Activated naive CD4-positive, alpha-beta T cell treated with Interleukin-2 at 50 U/mL for 16 hours (primary cell): ENCODE measurements around the gene CRISP3.
"Not testable (repeated sequence)": the region's sequence is repeated elsewhere in the genome, so short reads cannot be mapped to it uniquely, and the experiment has no call there.

ENCODE experiments used
- DNase-seq: peaks from one replicate; pipeline ENCODE4 v3.0.0-alpha.2; 2020

CRISP3 gene, protein sequence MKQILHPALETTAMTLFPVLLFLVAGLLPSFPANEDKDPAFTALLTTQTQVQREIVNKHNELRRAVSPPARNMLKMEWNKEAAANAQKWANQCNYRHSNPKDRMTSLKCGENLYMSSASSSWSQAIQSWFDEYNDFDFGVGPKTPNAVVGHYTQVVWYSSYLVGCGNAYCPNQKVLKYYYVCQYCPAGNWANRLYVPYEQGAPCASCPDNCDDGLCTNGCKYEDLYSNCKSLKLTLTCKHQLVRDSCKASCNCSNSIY

DNA sequence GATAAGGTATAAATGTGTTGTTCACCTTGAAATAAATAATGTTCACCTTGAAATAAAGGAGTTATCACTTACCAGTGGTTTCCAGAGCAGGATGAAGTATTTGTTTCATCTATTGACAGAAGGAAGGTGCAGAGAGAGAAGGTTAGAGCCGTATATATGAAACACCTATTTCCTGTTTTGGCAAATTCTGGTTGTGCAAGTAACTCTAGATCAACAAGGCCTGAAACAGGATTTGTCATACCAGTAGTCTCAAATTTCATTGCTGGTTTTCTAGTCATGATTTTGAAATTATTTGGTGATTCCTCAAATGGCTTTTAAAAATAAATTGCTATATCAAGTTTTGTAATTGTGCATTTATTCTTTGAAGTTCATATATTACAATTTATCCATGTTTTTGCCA lies at the start of gene CRISP3:
Gene CRISP3 (minus strand): TSS at position 130 of the 400 bp plus-strand sequence. CDS start 21 bp downstream, at position 109.
- no peak for DNase-seq

DNA sequence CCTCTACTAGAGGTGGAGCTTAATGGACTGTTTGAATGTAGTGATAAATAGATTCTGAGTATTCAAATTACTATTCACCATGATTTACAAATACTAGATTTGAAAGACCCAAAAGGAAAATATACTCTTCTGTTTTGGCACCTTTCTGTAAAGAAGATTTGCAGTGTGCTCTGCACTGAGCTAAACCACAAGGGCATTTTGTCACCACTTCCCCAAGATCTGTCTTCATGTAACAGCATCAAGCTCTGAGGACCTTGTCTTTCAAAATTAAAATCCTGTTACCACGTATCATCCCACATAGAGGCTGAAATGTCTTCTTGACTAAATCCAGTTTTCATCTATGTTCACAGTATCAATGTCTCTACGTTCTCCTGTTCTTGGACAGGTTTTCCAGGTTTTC lies 46.2 kb upstream of the CRISP3 start:
- DNase-seq = no peak

DNA sequence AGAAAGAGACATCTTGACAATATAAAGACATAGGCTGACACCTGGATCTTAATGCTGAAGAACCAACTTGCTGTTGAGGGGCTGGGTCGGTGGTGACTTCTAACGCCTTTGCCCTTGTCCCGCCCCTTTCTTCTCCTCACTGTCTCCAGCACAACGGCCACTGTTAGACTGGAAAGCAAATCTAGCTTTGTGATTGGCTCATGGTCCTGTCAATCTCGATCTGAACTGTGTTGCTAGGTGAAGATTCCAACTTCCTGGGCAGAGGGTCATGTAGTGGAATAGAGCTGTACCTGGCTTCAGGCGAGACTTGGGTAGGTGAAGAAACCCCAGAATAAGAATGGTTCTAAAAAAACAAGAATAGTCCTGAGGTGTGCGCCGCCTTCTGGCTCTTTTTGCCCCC lies 43.0 kb upstream of the CRISP3 start, which contains the start of gene PGK2:
Gene PGK2 (minus strand): TSS at position 110 of the 400 bp plus-strand sequence. CDS start 98 bp downstream, at position 12.
- no peak for DNase-seq

DNA sequence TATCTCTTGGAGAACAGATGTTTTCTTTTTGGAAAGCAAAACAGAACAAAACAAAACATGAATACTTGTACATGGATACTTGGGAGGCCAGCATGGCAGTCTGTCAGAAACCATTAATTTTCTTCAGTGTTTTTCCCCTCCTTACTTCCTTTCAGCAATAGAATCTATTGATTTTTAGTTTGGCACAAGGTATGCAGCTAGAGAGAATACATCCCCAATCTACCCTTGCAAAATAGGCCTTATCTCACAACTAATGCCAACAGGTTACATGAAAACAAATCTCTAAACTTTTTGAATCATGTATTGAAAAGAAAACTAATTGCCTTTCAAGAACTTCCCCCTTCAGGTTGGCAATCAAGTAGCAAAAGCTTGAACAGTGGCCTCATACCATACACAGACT lies 40.1 kb upstream of the CRISP3 start:
- DNase-seq = no peak

DNA sequence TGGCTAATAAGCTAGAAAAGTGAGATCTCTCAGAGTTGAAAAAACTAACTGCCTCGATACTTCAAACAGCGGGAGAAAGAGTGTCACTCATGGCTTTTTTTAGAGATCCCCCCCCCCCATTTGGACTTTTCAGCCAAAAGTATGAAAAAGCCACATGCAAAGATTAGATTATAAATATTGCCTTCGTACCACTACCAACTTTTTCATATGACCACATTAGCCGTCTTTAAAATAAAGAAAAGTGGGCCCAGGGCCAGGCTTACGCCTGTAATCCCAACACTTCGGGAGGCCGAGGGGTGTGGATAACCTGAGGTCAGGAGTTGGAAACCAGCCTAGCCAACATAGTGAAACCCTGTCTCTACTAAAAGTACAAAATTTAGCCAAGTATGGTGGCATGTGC lies 38.5 kb upstream of the CRISP3 start:
- no peak for DNase-seq

DNA sequence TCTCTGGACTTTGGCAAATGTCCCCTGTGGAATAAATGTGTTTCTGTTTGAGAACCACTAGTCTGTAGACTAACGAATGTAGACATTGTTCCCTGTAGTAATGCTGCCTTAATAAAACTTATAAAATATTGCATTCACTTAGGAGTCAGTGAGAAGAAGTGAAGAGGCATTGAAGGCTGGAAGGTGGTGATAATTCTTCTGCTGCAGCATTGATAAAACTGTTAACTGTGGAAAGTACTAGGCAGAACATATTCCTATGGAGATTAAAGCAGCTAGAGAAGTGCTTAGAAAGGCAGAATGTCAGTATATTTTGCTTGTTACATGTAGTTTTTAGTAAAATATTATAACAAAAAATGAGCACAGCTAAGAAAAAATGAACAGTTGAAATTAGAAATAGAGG lies 38.1 kb upstream of the CRISP3 start:
- no peak for DNase-seq

DNA sequence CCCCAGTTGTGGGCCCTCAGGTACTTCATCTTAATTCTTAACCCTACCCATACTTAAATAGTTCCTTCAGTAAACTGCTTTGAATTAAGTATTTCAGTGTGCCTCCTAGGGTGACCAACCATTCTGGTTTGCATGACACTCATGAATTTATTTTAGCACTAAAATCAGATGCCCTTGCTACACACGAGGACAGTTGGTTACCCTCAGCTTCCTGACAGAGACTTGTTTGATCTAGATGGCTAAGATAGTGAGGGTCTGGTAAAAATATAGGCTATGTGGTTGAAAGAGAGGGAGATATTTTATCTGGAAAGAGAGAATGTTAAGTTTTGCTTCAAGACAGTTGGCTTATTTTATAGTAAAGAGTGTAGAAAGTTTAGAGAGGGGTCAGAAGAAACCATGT lies 32.3 kb upstream of the CRISP3 start:
- no peak for DNase-seq

DNA sequence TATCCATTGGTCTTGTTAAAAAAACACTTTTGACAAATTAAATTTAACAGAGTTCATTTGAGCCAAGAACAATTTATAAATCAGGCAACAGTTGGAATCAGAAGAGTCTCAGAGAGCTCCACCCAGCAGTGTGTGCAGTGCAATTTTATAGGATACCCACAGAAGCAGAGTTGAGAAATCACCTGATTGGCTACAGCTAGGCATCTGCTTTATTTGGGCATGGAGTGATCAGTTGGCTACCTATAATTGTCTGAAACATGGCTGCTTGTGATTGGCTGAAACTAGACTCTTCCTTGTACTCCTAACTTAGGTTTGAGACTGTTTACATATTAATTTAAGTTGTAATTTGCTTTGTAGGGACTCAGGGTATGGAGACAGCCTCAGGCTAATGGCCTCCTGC lies 30.9 kb upstream of the CRISP3 start:
- no peak for DNase-seq

DNA sequence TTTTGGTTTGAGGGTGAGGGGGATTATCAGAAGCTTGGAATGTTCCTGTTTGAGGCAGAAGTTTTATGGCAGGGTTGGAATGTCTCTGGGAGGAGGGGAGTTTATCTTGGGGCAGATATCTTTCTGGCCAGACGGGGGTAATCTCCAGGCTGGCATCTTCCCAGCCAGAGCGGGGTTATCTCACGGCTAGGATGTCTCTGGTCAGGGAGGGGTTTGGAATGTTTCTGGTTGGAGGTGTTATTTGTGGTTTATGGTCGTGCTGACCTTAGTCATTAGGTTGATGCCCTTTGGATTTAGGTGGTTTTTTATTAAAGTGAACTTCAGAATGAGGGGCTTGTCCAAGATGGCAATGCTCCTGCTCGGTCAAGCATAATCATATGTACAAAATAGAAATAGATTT lies 28.1 kb upstream of the CRISP3 start:
- no peak for DNase-seq

DNA sequence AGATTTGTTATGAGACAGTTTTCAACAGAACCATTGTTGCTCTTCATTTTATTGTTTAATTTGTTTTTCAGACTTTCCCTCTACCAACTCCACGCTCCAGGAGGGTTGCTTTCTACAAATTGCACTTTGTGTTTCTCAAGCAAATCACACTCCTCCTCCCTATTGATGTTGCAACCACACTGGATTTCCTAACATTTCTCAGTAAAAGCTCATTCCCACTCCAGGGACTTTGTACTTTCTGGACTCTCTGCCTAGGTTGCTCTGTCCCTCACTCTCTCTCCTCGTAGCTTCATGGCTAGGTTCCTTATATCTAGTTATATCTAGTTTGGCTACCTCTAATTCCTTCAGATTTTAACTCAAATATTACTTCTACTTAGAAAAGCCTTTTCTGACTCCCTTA lies 22.6 kb upstream of the CRISP3 start:
- no peak for DNase-seq

DNA sequence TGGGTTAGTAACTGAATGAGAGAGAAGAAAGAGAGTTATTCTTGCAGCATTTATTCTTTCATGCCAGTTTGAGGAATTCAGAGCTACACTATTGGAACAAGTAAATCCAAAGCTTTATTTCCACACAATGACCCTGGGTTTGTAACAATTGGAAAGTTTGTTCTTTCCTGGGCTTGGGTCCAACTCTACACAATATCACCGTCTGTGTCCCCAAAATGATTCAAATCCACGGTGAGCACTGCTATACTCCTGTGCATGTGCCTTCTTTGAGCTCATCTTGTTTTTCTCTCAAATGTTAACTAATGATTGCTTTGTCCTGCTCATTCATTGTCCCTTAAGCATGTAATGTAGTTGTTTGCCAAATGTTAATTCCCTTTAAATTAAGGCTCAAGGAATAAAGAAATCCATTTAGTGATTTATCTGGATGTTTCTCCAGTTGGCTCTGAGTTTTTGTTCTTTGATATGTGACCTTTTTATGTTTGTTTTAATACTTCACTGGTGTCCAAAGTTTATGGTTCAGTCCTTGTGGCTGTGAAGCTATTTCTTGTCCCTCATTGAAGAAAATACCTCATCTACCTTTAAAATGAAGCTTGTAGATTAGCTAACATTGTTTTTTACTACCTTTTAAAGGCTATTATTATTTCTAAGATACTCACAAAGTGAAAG lies 20.5 kb upstream of the CRISP3 start:
- DNase-seq = no peak

DNA sequence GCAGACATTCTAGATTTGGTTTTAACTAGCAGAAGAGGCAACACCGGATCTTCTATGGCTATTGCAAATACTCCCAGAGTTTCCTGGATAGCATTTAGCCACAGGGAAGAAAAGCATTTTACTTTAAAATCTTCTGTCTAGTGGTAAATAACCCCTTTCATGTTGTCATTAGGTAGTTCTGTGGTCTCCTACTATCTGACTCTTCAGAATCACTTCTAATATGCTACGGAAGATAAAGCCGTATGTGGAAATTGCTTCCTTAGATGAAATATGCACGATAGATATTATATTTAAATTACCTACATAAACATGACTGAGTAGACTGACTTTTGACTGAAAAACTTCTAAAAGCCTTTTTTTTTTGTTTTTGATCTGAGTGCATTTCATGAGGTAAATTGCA lies 759 bp downstream of the CRISP3 start:
- no peak for DNase-seq

DNA sequence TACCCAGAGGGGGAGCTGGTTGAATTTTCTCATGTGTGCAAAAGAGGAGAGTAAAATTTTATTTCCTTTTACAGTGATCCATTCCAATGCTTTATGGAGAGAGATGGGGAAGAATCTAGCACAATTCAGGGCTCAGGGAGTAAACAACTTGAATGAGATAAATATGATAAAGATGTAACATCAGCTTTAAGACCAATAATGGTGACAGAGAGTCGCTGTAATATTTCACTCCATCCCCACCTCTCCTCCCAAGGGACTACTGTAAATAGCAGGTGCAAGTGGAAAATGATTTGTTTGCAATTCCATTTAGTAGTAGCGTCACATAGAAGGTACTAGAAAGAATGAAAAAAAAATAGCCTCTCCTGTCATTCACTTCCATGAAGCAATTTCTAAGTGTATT lies 4.8 kb downstream of the CRISP3 start:
- DNase-seq = no peak

DNA sequence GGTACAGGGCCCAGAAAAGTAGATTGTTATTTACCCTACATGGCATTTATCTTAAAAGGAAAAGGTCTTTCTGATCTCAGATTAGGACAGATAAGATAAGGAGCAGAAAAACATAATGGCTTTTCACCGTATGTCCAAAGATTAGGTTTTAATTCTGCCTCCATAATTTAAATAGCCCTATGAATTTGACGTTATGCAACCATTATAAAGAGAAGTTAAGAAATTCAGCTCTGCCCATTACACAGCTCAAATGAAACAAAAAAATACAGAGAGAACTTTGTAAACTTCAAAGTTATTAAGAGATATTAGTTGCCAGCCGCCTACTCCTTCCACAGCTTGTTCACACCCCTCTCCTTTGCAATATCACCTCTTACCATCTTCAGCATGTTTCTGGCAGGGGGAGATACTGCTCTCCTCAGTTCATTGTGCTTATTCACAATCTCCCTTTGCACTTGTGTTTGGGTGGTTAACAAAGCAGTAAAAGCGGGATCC lies 8.1 kb downstream of the CRISP3 start:
- no peak for DNase-seq

DNA sequence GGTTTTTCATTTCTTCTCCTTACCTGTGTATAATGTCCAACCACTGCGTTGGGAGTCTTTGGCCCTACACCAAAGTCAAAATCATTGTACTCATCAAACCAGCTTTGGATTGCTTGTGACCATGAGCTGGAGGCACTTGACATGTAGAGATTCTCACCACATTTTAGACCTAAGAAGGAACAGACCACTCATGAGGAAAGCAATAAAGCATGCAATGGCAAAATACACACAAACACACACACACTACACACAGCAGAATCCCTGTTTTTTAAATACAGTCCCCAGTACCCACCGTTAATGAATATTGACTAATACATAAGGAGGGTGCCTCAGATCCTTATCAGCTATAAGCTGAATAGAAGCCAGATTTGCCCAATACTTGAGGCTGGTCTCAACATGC lies 10.5 kb downstream of the CRISP3 start:
- DNase-seq = no peak

DNA sequence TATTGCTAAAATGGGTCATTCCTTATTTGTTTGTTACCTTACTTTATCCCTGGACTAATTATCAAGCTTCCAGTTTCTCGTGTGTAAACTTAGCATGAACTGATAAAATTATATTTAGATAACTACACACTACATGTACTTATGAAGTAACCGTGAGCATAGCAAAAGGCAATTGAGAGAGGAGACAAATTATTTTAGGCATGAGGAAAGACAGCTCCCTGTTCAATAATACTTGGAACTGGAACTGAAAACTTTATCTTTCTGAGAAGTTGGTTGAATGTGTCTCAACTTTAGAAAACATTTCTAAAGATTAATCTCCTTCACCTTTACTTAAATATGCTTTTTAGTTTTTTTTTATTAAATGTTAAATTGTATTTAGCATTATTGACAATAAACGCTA lies 11.4 kb downstream of the CRISP3 start:
- DNase-seq = no peak

DNA sequence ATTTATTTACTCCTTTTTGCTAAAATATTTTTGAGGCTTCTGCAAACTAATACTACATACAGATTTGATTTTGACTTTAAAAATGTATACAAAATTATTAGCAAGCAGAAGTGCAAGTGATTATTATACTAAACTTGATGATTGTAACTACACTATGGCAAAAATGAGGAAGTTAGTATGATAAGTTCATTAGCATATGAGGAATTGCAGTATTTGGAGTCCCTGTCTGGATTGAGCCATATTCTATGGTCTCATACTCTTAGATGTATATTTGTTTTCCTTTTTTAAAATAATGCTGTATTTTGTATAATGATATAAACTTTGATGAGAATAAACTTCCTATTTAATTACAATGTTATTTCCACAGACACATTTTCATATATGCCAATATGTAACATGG lies 13.9 kb downstream of the CRISP3 start:
- no peak for DNase-seq

DNA sequence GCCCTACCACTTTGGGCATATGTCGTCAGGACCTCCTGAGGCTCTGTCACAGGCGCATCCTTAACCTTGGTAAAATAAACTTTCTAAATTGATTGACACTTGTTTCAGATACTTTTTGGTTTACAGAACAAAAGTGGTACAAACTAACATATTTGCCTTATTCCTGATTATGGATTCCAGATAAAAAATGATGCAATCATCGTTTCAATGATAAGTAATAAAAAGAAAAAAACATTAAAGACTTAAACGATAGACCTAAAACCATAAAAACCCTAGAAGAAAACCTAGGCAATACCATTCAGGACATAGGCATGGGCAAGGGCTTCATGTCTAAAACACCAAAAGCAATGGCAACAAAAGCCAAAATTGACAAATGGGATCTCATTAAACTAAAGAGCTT lies 20.3 kb downstream of the CRISP3 start:
- not testable (repeated sequence) for DNase-seq

DNA sequence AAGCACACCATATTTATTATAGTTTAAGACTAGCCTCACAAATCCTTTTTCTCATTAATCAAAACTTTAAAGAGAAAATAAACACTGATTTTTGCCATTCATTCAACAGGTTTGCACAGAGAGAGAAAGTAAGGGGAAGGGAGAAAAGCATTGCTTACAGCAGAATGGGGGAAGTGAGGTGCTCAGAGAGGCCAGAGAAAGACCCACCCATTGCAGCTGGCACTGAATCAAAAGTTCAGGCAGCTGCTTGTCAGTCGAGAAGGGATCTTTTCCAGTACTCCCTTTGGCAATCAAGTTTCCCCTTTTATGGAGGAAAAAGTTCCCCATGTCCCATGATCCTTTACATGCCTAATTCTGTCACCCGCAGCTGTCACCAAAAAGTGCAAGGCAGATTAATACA lies 22.9 kb downstream of the CRISP3 start:
- no peak for DNase-seq

DNA sequence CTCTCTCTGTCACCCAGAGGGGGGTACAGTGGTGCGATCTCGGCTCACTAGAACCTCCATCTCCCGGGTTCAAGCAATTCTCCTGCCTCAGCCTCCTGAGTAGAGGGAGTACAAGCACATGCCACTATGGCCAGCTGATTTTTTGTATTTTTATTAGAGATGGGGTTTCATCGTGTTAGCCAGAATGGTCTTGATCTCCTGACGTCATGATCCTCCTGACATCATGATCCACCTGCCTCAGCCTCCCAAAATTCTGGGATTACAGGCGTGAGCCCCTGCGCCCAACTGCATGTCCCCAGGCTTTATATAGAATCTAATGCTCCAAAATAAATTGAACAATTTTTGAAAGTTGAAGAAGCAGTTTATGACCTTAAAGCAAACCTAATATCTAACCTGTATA lies 23.8 kb downstream of the CRISP3 start:
- DNase-seq = no peak

DNA sequence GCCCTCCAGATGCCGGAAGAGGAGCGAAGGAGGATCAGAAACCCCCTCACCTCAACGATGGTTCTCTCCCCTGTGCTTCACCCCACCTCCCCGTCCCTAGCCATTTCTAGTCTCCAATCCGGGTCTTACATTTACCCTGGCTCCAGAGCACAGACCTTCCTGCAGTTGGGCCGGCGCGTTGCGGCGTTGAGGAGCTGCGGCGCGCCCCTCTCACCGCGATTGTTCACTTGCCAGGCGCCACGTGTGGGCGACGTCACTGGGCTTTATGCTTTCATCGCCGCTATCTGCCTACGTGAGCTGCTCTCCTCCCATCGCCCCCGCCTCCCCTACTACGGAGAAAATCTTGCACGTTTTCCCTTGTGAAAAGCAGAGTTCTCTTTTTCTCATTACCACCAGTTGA lies 30.8 kb downstream of the CRISP3 start, which contains the start of gene CRISP2:
Gene CRISP2 (minus strand): TSS at position 198 of the 400 bp plus-strand sequence. CDS start 4,347 bp downstream, outside the sequence.
- DNase-seq = no peak

DNA sequence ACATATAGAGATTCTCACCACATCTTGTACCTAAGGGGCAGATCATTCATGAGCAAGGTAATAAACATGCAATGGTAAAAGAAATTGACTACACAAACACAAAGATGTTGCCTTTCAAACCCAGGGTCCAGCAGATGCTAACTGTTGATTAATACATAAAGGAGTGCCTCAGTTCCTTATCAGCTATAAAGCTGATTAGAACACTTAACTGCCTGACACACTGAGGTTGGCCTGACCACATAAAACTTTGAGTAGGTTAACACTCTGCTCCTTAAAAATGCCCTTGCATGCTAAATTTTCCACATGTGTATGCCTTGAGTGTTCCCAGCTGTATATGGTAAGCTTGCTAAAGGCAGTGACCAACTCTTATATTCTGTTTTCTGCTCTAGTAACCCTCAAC lies 45.7 kb downstream of the CRISP3 start:
- no peak for DNase-seq

DNA sequence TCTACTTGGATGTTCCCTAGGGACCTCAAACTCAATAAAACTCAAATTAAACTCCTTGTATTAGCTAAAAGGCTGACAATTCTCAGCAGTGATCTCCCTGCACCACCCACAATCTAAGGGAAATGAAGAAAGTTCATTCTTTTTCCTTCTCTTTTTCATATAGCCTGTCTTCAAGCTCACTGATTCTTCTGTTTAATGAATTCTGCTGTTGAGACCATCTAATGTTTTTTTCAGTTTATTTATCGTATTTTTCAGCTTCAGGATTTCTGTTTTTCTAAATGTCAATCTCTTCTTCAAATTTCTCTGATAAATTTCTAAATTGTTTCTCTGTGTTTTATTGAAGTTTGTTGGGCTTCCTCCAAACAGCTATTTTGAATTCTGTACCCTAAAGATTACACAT lies 50.7 kb downstream of the CRISP3 start:
- DNase-seq = no peak

DNA sequence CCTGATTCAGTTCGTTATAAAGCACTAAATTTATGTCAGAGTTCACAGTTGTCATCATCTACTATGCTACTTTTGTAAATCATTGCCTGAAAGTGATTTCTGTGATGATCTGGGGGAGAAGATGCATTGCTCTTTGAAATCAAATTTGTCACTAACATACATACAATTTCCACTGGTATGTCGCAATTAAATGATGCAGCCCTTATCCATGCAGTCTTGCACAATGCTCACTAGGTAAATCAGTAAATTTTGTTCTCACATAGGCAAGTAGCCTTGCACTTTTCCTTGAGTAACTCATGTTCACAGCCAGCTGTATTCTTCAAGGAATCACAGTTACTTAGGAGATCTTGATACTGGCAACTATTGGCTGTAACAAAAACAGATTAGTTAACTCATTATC lies 51.7 kb downstream of the CRISP3 start:
- no peak for DNase-seq
